GM18505 (cell line): ENCODE data around the gene CYP17A1.
A peak's percentile ranks its signal among the peaks of the same experiment; 100 is the strongest.
"Not testable (repeated sequence)": the region's sequence is repeated elsewhere in the genome, so short reads cannot be mapped to it uniquely, and the experiment has no call there.

Source experiments
- ATAC-seq: cut with Tn5 transposase; IDR thresholded peaks from one replicate; pipeline ENCODE4 v1.9.1; 2021; ENCODE audit not compliant: unreplicated experiment
- POLR2A ChIP-seq: IDR thresholded peaks from 4 replicates; pipeline ENCODE4 v1.6.1; 2011; ENCODE audit warnings: borderline replicate concordance; ENCODE audit not compliant: insufficient read depth, insufficient read length; ENCODE audit errors: extremely low read depth

CYP17A1 gene

GRCh38 chr10:102845352-102845902, 8.2 kb upstream of the CYP17A1 start:
- no peak for TF ChIP-seq POLR2A
- ATAC-seq: no peak

- ATAC-seq: not testable (repeated sequence)
Measured at GRCh38 chr10:102844190-102844776, 7.1 kb upstream of the CYP17A1 start.

- ATAC-seq: not testable (repeated sequence)
Measured at GRCh38 chr10:102843139-102843538, 5.9 kb upstream of the CYP17A1 start.

GRCh38 chr10:102841827-102842345, 4.7 kb upstream of the CYP17A1 start:
- no peak for TF ChIP-seq POLR2A
- ATAC-seq: no peak

- not testable (repeated sequence) for ATAC-seq
Measured at GRCh38 chr10:102838276-102838927, 1.2 kb upstream of the CYP17A1 start.

- no peak for TF ChIP-seq POLR2A
- peak; percentile 59 for ATAC-seq
Measured at GRCh38 chr10:102835007-102835482, 2.2 kb downstream of the CYP17A1 start.

GRCh38 chr10:102834143-102834542, 3.1 kb downstream of the CYP17A1 start:
- ATAC-seq: no peak
- no peak for TF ChIP-seq POLR2A

GRCh38 chr10:102832987-102833386, 4.2 kb downstream of the CYP17A1 start:
- no peak for ATAC-seq
- no peak for TF ChIP-seq POLR2A

GRCh38 chr10:102832248-102832647, 5.0 kb downstream of the CYP17A1 start:
- no peak for ATAC-seq
- TF ChIP-seq POLR2A: no peak

- ATAC-seq: no peak
- TF ChIP-seq POLR2A: no peak
Measured at GRCh38 chr10:102831322-102832071, 5.7 kb downstream of the CYP17A1 start.

GRCh38 chr10:102827597-102827975, 9.6 kb downstream of the CYP17A1 start:
- ATAC-seq: no peak
- TF ChIP-seq POLR2A: no peak

- no peak for ATAC-seq
- TF ChIP-seq POLR2A: no peak
Measured at GRCh38 chr10:102826148-102826796, 10.9 kb downstream of the CYP17A1 start.

GRCh38 chr10:102824664-102825063, 12.5 kb downstream of the CYP17A1 start:
- ATAC-seq: no peak
- no peak for TF ChIP-seq POLR2A
